ENCODE results near the gene C1QL2.

Gene C1QL2

DNA sequence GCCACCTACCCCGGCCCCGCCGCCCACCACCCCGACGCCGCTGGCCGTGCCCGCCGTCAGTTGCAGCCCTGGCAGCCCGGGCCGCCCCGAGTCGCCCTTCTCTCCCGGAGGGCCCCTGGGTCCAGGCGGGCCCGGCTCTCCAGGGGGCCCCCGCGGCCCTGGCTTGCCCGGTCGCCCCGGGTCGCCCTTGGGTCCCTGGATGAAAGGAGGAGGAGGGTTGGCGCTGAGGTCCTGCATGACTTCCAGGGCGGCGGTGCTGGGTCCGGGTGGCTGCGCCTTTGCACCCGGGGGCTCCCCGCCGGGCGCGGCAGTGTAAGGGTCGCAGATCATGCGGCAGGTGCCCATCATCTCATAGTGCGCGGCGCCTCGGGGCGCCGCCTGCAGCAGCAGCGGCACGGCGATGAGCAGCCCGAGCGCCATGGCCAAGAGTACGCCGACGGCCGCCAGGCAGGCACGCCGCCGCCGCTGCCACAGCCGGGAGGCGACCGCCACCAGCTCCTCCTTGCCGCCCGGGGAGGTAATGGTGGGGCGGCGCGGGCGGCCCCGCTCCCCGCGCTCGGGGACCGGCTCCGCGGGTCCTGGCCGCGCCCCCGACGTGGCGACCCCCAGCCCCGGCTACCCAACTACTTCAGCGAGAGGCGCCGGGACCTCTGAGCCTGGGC is 570 bp downstream of the C1QL2 start:
- intact Hi-C loops (cut with DNase I; ENCODE audit: low total_unique reads), result no loop called here
- peaks cover 0 to 71% of the 10 kb centered on the region in 2 donors for H3K27me3 ChIP-seq
- TF ChIP-seq, protein P1, sequence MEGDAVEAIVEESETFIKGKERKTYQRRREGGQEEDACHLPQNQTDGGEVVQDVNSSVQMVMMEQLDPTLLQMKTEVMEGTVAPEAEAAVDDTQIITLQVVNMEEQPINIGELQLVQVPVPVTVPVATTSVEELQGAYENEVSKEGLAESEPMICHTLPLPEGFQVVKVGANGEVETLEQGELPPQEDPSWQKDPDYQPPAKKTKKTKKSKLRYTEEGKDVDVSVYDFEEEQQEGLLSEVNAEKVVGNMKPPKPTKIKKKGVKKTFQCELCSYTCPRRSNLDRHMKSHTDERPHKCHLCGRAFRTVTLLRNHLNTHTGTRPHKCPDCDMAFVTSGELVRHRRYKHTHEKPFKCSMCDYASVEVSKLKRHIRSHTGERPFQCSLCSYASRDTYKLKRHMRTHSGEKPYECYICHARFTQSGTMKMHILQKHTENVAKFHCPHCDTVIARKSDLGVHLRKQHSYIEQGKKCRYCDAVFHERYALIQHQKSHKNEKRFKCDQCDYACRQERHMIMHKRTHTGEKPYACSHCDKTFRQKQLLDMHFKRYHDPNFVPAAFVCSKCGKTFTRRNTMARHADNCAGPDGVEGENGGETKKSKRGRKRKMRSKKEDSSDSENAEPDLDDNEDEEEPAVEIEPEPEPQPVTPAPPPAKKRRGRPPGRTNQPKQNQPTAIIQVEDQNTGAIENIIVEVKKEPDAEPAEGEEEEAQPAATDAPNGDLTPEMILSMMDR (IDR thresholded peaks at IDR 0.05), result no peak
- H3K36me3 ChIP-seq, result no peaks in the 10 kb centered on the region
- no peak overlapping the region for H3K4me3 ChIP-seq
- H3K4me1 ChIP-seq, result peaks cover 0 to 29% (median 10%) of the 10 kb centered on the region in 4 donors
- DNase-seq, result no peak
- H3K9me3 ChIP-seq, result no peaks in the 10 kb centered on the region
- no peak overlapping the region for H3K27ac ChIP-seq

GRCh38 chr2:119156891-119157773 is 1.4 kb downstream of the C1QL2 start:
- Histone ChIP-seq H3K9me3 (no peaks in the 10 kb centered on the region), H3K36me3 (no peaks in the 10 kb centered on the region), H3K27ac (no peak overlapping the region), H3K4me1 (peaks cover 0 to 29% (median 10%) of the 10 kb centered on the region in 4 donors), H3K4me3 (no peak overlapping the region), H3K27me3 (peaks cover 0 to 79% of the 10 kb centered on the region in 2 donors)
- TF ChIP-seq, protein P1 (IDR thresholded peaks at IDR 0.05), result no peak
- intact Hi-C loops (cut with DNase I; ENCODE audit: low total_unique reads), result no loop called here
- no peak for DNase-seq

GRCh38 chr2:119156105-119156890 is 2.3 kb downstream of the C1QL2 start:
- peaks cover 0 to 84% of the 10 kb centered on the region in 2 donors for H3K27me3 ChIP-seq
- TF ChIP-seq, protein P1 (IDR thresholded peaks at IDR 0.05), result no peak
- intact Hi-C loops (cut with DNase I; ENCODE audit: low total_unique reads), result no loop called here
- peaks cover 0 to 29% (median 10%) of the 10 kb centered on the region in 4 donors for H3K4me1 ChIP-seq
- no peak overlapping the region for H3K27ac ChIP-seq
- DNase-seq, result no peak
- H3K36me3 ChIP-seq, result no peaks in the 10 kb centered on the region
- H3K9me3 ChIP-seq, result no peaks in the 10 kb centered on the region
- H3K4me3 ChIP-seq, result no peak overlapping the region

DNA sequence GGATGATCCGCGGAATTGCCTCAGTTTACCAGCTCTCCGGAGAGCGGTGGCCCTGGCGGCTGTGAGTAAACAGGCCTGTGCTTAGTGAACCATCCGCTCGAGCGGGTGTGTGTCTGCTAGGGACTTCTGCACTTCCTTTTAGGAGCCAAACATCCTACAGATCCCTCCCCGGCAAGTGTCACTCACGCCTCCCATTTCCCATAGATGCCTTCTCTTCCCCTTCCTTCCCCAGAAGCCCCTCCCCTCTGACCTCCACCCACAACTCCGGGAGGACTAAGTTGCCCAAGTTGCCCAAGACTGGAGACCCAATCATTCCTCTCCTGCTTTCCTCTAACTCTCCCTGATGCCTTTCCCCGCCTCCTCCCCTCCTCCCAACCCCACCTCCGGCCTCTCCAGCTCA is 2.9 kb downstream of the C1QL2 start:
- no peaks in the 10 kb centered on the region for H3K36me3 ChIP-seq
- intact Hi-C loops (cut with DNase I; ENCODE audit: low total_unique reads), result no loop called here
- H3K27ac ChIP-seq, result no peak overlapping the region
- H3K4me1 ChIP-seq, result peaks cover 0 to 29% (median 10%) of the 10 kb centered on the region in 4 donors
- H3K4me3 ChIP-seq, result no peak overlapping the region
- TF ChIP-seq, protein P1 (IDR thresholded peaks at IDR 0.05), result no peak
- DNase-seq, result no peak
- H3K27me3 ChIP-seq, result peaks cover 0 to 82% of the 10 kb centered on the region in 2 donors
- no peaks in the 10 kb centered on the region for H3K9me3 ChIP-seq

DNA sequence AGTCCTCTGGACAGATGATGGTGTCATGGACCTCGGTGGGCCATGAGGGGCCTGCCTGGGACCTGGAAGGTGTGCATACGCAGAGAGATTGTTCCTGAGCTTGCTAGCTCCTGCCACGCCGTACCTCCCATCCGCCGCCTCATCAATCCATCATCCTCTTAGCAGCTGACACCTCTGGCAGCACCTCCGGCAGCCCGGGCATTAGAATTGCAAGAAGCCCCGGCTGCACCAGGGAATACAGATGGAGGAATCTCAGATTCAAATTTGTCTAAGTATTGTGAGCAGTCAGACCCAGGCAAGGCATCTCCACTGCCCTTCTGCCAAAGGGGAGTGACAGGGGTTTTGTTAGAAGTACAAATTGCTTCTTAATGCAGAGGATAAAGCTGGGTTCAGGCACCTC is 4.5 kb downstream of the C1QL2 start:
- Histone ChIP-seq H3K27me3 (peaks cover 0 to 81% of the 10 kb centered on the region in 2 donors), H3K9me3 (no peaks in the 10 kb centered on the region), H3K27ac (no peak overlapping the region), H3K36me3 (no peaks in the 10 kb centered on the region), H3K4me1 (peaks cover 0 to 29% (median 10%) of the 10 kb centered on the region in 4 donors), H3K4me3 (no peak overlapping the region)
- intact Hi-C loops (cut with DNase I; ENCODE audit: low total_unique reads), result no loop called here
- TF ChIP-seq, protein P1 (IDR thresholded peaks at IDR 0.05), result no peak
- DNase-seq, result no peak

All from tibial artery (tissue), 4 donors.